Measurements from ENCODE around the gene CALHM3. TPM values are rescaled to one million over a fixed set of nuclear protein-coding genes. Genes with fewer than 3 reads are reported as not detected.
"Not testable (repeated sequence)": the region's sequence is repeated elsewhere in the genome, so short reads cannot be mapped to it uniquely, and the experiment has no call there.

CALHM3 gene, protein sequence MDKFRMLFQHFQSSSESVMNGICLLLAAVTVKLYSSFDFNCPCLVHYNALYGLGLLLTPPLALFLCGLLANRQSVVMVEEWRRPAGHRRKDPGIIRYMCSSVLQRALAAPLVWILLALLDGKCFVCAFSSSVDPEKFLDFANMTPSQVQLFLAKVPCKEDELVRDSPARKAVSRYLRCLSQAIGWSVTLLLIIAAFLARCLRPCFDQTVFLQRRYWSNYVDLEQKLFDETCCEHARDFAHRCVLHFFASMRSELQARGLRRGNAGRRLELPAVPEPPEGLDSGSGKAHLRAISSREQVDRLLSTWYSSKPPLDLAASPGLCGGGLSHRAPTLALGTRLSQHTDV
- total RNA-seq (not detected), polyA plus RNA-seq (ENCODE audit: insufficient read depth, low read depth, low replicate concordance) (not detected)
- long read RNA-seq, donor 1, result 0 reads
- long read RNA-seq, donor 2, result 0 reads
- long read RNA-seq, donor 3, result 0 reads
- long read RNA-seq, donor 4, result 0 reads
- long read RNA-seq, donor 5, result 0 reads
- long read RNA-seq, donor 6, result 0 reads
- long read RNA-seq, donor 7, result 0 reads
- long read RNA-seq, donor 8, result 0 reads
- long read RNA-seq, donor 9, result 0 reads
- long read RNA-seq, donor 10, result 0 reads

DNA sequence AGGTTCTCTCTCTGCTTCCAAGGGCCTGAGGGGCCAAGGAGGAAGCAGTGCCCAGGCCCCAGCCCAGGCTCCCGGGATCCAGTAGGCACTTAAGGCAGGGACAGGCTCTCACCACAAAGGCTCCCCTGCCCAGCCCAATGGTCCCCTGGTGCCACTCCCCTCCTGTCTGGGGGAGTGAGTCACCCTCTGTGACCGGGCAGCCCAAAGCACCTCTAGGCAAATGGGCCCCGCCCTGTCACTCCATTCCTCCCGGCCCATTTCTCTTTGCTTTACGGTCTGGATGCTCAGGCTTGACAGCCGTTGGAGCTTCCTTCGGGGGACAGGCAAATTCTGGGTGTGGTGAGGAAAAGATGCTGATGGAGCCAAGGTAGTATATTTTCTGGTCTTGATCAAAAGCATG, at the start of gene CALHM3:
CALHM3 (minus strand) TSS at position 106 of the 400 bp plus-strand sequence. CDS start 208 bp downstream, outside the sequence.
- TF ChIP-seq, protein P1, sequence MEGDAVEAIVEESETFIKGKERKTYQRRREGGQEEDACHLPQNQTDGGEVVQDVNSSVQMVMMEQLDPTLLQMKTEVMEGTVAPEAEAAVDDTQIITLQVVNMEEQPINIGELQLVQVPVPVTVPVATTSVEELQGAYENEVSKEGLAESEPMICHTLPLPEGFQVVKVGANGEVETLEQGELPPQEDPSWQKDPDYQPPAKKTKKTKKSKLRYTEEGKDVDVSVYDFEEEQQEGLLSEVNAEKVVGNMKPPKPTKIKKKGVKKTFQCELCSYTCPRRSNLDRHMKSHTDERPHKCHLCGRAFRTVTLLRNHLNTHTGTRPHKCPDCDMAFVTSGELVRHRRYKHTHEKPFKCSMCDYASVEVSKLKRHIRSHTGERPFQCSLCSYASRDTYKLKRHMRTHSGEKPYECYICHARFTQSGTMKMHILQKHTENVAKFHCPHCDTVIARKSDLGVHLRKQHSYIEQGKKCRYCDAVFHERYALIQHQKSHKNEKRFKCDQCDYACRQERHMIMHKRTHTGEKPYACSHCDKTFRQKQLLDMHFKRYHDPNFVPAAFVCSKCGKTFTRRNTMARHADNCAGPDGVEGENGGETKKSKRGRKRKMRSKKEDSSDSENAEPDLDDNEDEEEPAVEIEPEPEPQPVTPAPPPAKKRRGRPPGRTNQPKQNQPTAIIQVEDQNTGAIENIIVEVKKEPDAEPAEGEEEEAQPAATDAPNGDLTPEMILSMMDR (IDR thresholded peaks at IDR 0.05; ENCODE audit: borderline replicate concordance, extremely low read depth, insufficient read depth), result no peak
- Histone ChIP-seq H3K4me3 (ENCODE audit: low read length in 3 of 3) (no peak within 1 kb of the TSS), H3K27me3 (ENCODE audit: control insufficient read depth, insufficient read depth, low read length) (no peaks in the 10 kb centered on the region), H3K36me3 (ENCODE audit: control insufficient read depth in 2 of 3, insufficient read depth in 3 of 3, low read length in 3 of 3) (no peaks in the 10 kb centered on the region), H3K9ac (ENCODE audit: low read length in 3 of 3) (no peak within 1 kb of the TSS), H3K27ac (ENCODE audit: low read depth in 2 of 2, low read length in 2 of 2) (no peak within 1 kb of the TSS), H3K4me1 (ENCODE audit: control insufficient read depth in 2 of 3, insufficient read depth in 2 of 3, low read depth in 1 of 3, low read length in 3 of 3) (no peaks in the 10 kb centered on the region), H3K9me3 (ENCODE audit: control insufficient read depth in 2 of 3, insufficient read depth in 1 of 3, low read length in 3 of 3) (no peaks in the 10 kb centered on the region)
- no peak for FAIRE-seq
- DNase-seq, result no peak
- intact Hi-C loops (cut with DNase I), result no loop called here

DNA sequence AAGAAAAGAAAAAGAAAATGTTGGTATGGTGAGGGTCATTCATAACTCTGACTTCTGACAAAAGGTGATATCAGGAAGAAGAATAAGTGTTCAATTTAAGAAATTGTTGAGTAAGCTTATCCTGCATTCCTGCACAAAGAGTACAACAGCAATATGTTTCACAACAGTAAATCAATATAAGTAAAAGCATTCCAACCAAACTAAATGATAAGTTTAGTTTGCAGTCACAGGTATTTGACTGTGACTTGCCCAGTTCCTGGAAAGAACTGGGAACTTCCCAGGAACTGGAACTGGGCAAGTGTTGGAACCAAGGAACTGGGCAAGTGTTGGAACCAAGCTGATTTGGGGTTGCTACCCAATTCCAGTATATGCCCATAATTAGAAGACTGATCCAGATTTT, 49.5 kb upstream of the CALHM3 start:
- no peak for FAIRE-seq
- H3K27ac ChIP-seq (ENCODE audit: low read depth in 2 of 2, low read length in 2 of 2), result no peak overlapping the region

DNA sequence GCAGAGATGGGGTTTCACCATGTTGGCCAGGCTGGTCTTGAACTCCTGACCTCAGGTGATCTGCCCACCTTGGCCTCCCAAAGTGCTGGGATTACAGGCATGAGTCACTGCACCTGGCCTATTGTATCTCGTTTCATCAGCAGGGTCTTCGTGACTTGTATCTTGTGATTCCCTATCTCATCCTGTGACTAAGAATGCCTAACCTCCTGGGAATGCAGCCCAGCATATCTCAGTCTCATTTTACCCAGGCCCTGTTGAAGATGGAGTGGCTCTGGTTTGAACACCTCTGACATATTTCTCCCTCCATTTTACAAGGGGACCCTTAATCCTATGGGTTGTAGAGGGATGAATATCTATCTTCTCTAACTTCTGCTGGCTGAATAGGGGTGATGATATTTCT, 48.4 kb upstream of the CALHM3 start:
- H3K36me3 ChIP-seq (ENCODE audit: control insufficient read depth in 2 of 3, insufficient read depth in 3 of 3, low read length in 3 of 3); H3K4me3 ChIP-seq (ENCODE audit: low read length in 3 of 3); intact Hi-C loops (cut with DNase I); H3K27ac ChIP-seq (ENCODE audit: low read depth in 2 of 2, low read length in 2 of 2); H3K27me3 ChIP-seq (ENCODE audit: control insufficient read depth, insufficient read depth, low read length); DNase-seq; FAIRE-seq; H3K9me3 ChIP-seq (ENCODE audit: control insufficient read depth in 2 of 3, insufficient read depth in 1 of 3, low read length in 3 of 3); H3K4me1 ChIP-seq (ENCODE audit: control insufficient read depth in 2 of 3, insufficient read depth in 2 of 3, low read depth in 1 of 3, low read length in 3 of 3); H3K9ac ChIP-seq (ENCODE audit: low read length in 3 of 3): not testable (repeated sequence)

More for the DNA sequence above, 49.5 kb upstream of the CALHM3 start:
- TF ChIP-seq, protein P1 (IDR thresholded peaks at IDR 0.05; ENCODE audit: borderline replicate concordance, extremely low read depth, insufficient read depth), result no peak
- peaks cover 0 to 6% (median 0%) of the 10 kb centered on the region in 3 donors for H3K9me3 ChIP-seq (ENCODE audit: control insufficient read depth in 2 of 3, insufficient read depth in 1 of 3, low read length in 3 of 3)
- H3K4me1 ChIP-seq (ENCODE audit: control insufficient read depth in 2 of 3, insufficient read depth in 2 of 3, low read depth in 1 of 3, low read length in 3 of 3), result no peaks in the 10 kb centered on the region
- no peak overlapping the region for H3K9ac ChIP-seq (ENCODE audit: low read length in 3 of 3)
- H3K36me3 ChIP-seq (ENCODE audit: control insufficient read depth in 2 of 3, insufficient read depth in 3 of 3, low read length in 3 of 3), result no peaks in the 10 kb centered on the region
- no peak for DNase-seq
- H3K4me3 ChIP-seq (ENCODE audit: low read length in 3 of 3), result no peak overlapping the region
- H3K27me3 ChIP-seq (ENCODE audit: control insufficient read depth, insufficient read depth, low read length), result no peaks in the 10 kb centered on the region
- intact Hi-C loops (cut with DNase I), result no loop called here

DNA sequence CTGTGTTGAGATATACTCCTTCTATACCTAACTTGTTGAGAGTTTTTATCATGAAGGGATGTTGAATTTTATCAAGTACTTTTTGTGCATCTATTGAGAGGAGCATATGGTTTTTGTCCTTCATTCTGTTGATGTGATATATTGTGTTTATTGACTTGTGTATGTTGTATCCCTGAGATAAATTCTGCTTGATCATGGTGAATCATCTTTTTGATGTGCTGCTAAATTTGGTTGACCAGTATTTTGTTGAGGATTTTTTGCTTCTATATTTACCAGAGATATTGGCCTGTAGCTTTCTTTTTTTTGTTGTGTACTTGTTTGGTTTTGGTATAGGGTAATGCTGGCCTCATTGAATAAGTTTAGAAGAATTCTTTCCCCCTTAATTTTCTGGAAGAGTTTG, 46.9 kb upstream of the CALHM3 start:
- no peak overlapping the region for H3K4me3 ChIP-seq (ENCODE audit: low read length in 3 of 3)
- TF ChIP-seq, protein P1 (IDR thresholded peaks at IDR 0.05; ENCODE audit: borderline replicate concordance, extremely low read depth, insufficient read depth), result no peak
- FAIRE-seq (no peak), DNase-seq (no peak)
- H3K27me3 ChIP-seq (ENCODE audit: control insufficient read depth, insufficient read depth, low read length), result no peaks in the 10 kb centered on the region
- no peak overlapping the region for H3K27ac ChIP-seq (ENCODE audit: low read depth in 2 of 2, low read length in 2 of 2)
- peaks cover 0 to 6% (median 0%) of the 10 kb centered on the region in 3 donors for H3K9me3 ChIP-seq (ENCODE audit: control insufficient read depth in 2 of 3, insufficient read depth in 1 of 3, low read length in 3 of 3)
- H3K36me3 ChIP-seq (ENCODE audit: control insufficient read depth in 2 of 3, insufficient read depth in 3 of 3, low read length in 3 of 3), result no peaks in the 10 kb centered on the region
- H3K4me1 ChIP-seq (ENCODE audit: control insufficient read depth in 2 of 3, insufficient read depth in 2 of 3, low read depth in 1 of 3, low read length in 3 of 3), result no peaks in the 10 kb centered on the region
- no peak overlapping the region for H3K9ac ChIP-seq (ENCODE audit: low read length in 3 of 3)
- intact Hi-C loops (cut with DNase I), result no loop called here

Measured in kidney (tissue), 22 donors.